Measurements from ENCODE around the gene SCAMP2. TPM values are rescaled to one million over a fixed set of nuclear protein-coding genes. Genes with fewer than 3 reads are reported as not detected.
A peak's percentile ranks its signal among the peaks of the same experiment; 100 is the strongest.

The SCAMP2 gene
- total RNA-seq, 1 experiment from 2014 or later = 50.2 TPM

DNA sequence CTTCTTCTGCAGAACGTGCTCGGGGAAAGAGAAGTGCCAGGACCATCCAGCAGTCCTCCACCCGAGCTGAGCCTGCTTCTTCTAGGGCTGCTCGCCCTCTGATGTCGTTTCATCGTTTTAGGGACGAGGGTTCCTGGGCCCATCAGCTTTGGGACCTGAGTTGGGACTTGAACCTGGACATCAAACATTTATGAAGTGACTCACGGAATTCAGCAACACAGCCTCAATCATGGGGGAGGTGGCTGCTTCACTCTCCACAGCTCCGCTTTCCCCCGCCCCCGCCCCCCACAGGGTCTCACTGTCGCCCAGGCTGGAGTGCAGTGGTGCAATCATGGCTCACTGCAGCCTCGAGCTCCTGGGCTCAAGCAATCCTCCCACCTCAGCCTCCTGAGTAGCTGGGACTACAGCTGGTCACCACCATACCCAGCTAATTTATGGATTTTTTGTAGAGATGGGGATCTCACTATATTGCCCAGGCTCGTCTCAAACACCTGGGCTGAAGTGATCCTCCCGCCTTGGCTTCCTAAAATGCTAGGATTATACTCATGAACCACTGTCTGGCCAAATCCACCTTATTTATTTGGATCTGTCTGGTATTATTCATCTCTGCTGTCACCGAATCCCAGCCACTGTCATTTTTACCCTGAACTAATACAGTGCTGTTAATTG is 725 bp upstream of the SCAMP2 start:
- Histone ChIP-seq H2BK5ac (ENCODE audit: insufficient read length, low read length) (no peak overlapping the region), H3K14ac (ENCODE audit: insufficient read depth, low read length) (no peak overlapping the region), H3K4ac (ENCODE audit: low read depth, low read length) (no peak overlapping the region), H3K27ac (ENCODE audit: insufficient read length, low read depth, low read length) (no peak overlapping the region), H4K8ac (replicated peaks; ENCODE audit: insufficient read length, low read depth, low read length) (no peak overlapping the region), H3T11ph (ENCODE audit: low read length) (no peak overlapping the region), H3K23ac (ENCODE audit: insufficient read length, low read depth, low read length) (no peak overlapping the region), H4K5ac (ENCODE audit: insufficient read length, low read depth, low read length) (no peak overlapping the region), H3K9me3 (ENCODE audit: control insufficient read depth, low read depth, low read length) (no peaks in the 10 kb centered on the region), H3K4me2 (ENCODE audit: insufficient read depth, insufficient read length, low read length) (peak overlapping the region; percentile 83), H2BK15ac (ENCODE audit: low read depth, low read length) (no peak overlapping the region), H2AK5ac (ENCODE audit: insufficient read length, low read length) (no peak overlapping the region), H3K9ac (ENCODE audit: extremely low read depth, insufficient read length, low read length) (no peak overlapping the region), H2BK12ac (ENCODE audit: insufficient read length, low read depth, low read length) (no peak overlapping the region), H3K79me2 (ENCODE audit: insufficient read depth, low read length) (peaks cover 11% of the 10 kb centered on the region; the same call in 1 of the 2 replicates), H3K4me1 (ENCODE audit: insufficient read depth, low read length) (no peaks in the 10 kb centered on the region), H4K20me1 (ENCODE audit: control insufficient read depth, insufficient read depth, insufficient read length) (no peaks in the 10 kb centered on the region), H3K27me3 (ENCODE audit: insufficient read depth, low read length) (no peaks in the 10 kb centered on the region), H3K23me2 (ENCODE audit: insufficient read length, low read depth, low read length, poor library complexity, severe bottlenecking) (peaks cover 12% of the 10 kb centered on the region), H2BK20ac (ENCODE audit: low read depth, low read length, poor library complexity, severe bottlenecking) (no peak overlapping the region), H3K79me1 (ENCODE audit: insufficient read depth, low read depth, low read length, poor library complexity, severe bottlenecking) (peaks cover 2% of the 10 kb centered on the region), H3K18ac (ENCODE audit: insufficient read length, low read depth, low read length) (no peak overlapping the region), H3K56ac (ENCODE audit: insufficient read length, low read depth, low read length) (no peak overlapping the region), H4K91ac (ENCODE audit: insufficient read length, low read depth, low read length) (no peak overlapping the region), H2BK120ac (ENCODE audit: low read depth, low read length, poor library complexity, severe bottlenecking) (no peak overlapping the region), H2AFZ (ENCODE audit: low read length) (peak overlapping the region; percentile 4)
- H3K4me1 Mint-ChIP-seq = peaks cover 14 to 17% of the 10 kb centered on the region in 2 experiments
- H3K27ac Mint-ChIP-seq = peak overlapping the region in 2 of 3 experiments; percentile 63 to 95; a peak in 2 of 7 replicates
- H3K36me3 Mint-ChIP-seq (ENCODE audit: insufficient read depth in 1 of 3, low read depth in 3 of 3) = peaks cover 0 to 14% (median 2%) of the 10 kb centered on the region in 3 experiments; a peak in 5 of 7 replicates
- DNase-seq = no peak
- TF ChIP-seq, protein P1, sequence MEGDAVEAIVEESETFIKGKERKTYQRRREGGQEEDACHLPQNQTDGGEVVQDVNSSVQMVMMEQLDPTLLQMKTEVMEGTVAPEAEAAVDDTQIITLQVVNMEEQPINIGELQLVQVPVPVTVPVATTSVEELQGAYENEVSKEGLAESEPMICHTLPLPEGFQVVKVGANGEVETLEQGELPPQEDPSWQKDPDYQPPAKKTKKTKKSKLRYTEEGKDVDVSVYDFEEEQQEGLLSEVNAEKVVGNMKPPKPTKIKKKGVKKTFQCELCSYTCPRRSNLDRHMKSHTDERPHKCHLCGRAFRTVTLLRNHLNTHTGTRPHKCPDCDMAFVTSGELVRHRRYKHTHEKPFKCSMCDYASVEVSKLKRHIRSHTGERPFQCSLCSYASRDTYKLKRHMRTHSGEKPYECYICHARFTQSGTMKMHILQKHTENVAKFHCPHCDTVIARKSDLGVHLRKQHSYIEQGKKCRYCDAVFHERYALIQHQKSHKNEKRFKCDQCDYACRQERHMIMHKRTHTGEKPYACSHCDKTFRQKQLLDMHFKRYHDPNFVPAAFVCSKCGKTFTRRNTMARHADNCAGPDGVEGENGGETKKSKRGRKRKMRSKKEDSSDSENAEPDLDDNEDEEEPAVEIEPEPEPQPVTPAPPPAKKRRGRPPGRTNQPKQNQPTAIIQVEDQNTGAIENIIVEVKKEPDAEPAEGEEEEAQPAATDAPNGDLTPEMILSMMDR (conservative IDR thresholded peaks at IDR 0.05) = no peak
- peaks cover 2% of the 10 kb centered on the region; the same call in 1 of the 2 replicates for H3K27me3 Mint-ChIP-seq (ENCODE audit: low read depth)
- no peaks in the 10 kb centered on the region for H3K9me3 Mint-ChIP-seq
- H3K4me3 Mint-ChIP-seq = peak overlapping the region; percentile 89 to 92
- WGBS (ENCODE audit: extremely low coverage, insufficient read length, low lambda C conversion rate) = no CpG with 5 or more reads among the region's 16 CpGs
